ENCODE measurements around the gene LIPM.

The LIPM gene

GRCh38 chr10:88854684-88855083 lies 52.2 kb downstream of the LIPM start:
- no peak overlapping the region for H3K18ac ChIP-seq (ENCODE audit: low read length)
- H3K27ac ChIP-seq (replicated peaks; ENCODE audit: low read length): no peak overlapping the region
- no peak overlapping the region for H2AK5ac ChIP-seq (ENCODE audit: low read depth, low read length)
- H2BK15ac ChIP-seq (ENCODE audit: low read length): no peak overlapping the region
- H3K4me2 ChIP-seq (ENCODE audit: insufficient read depth, low read length, poor library complexity, severe bottlenecking): no peak overlapping the region
- no peak overlapping the region for H3K14ac ChIP-seq (ENCODE audit: low read length)
- no peak overlapping the region for H2AFZ ChIP-seq (ENCODE audit: low read length)
- no peaks in the 10 kb centered on the region for H3K79me1 ChIP-seq (ENCODE audit: low read depth, low read length)
- H3K27me3 ChIP-seq (ENCODE audit: control insufficient read depth in 3 of 3, insufficient read depth in 3 of 3, low read depth in 1 of 3, low read length in 3 of 3): no peaks in the 10 kb centered on the region
- H2BK120ac ChIP-seq (ENCODE audit: low read depth, low read length): no peak overlapping the region
- H3K9me3 ChIP-seq (replicated peaks in 1 of 2; ENCODE audit: control insufficient read depth in 2 of 2, insufficient read depth in 1 of 2, low read depth in 1 of 2, low read length in 2 of 2): no peaks in the 10 kb centered on the region
- no peak overlapping the region for H3K9ac ChIP-seq (ENCODE audit: low read depth, low read length, poor library complexity)
- no peak overlapping the region for H3K23ac ChIP-seq (ENCODE audit: low read depth, low read length, poor library complexity)
- H3K36me3 ChIP-seq (replicated peaks in 1 of 2; ENCODE audit: control insufficient read depth in 2 of 2, insufficient read depth in 2 of 2, low read length in 2 of 2): no peaks in the 10 kb centered on the region
- no CpG with 5 or more reads among the region's 3 CpGs for WGBS, 2 donors (ENCODE audit: extremely low coverage in 2 of 2, insufficient read length in 2 of 2, insufficient replicate concordance in 1 of 2)
- no peak for DNase-seq (ENCODE audit: low spot score)
- no peak overlapping the region for H4K91ac ChIP-seq (ENCODE audit: low read depth, low read length, poor library complexity)
- H2BK5ac ChIP-seq (ENCODE audit: low read length): no peak overlapping the region
- no peak overlapping the region for H3K4me3 ChIP-seq (ENCODE audit: low read length in 2 of 2)
- no peak overlapping the region for H3K4ac ChIP-seq (ENCODE audit: low read length)
- no peak overlapping the region for H4K8ac ChIP-seq (ENCODE audit: low read depth, low read length)
- H3K4me1 ChIP-seq (ENCODE audit: control insufficient read depth in 2 of 2, insufficient read depth in 1 of 2, low read depth in 1 of 2, low read length in 2 of 2): no peaks in the 10 kb centered on the region
- H2BK12ac ChIP-seq (ENCODE audit: low read length): no peak overlapping the region

- Histone ChIP-seq H3K9ac (ENCODE audit: low read depth, low read length, poor library complexity) (no peak overlapping the region), H2BK5ac (ENCODE audit: low read length) (no peak overlapping the region), H3K23ac (ENCODE audit: low read depth, low read length, poor library complexity) (no peak overlapping the region), H3K27ac (replicated peaks; ENCODE audit: low read length) (no peak overlapping the region), H3K27me3 (ENCODE audit: control insufficient read depth in 3 of 3, insufficient read depth in 3 of 3, low read depth in 1 of 3, low read length in 3 of 3) (no peaks in the 10 kb centered on the region), H3K9me3 (replicated peaks in 1 of 2; ENCODE audit: control insufficient read depth in 2 of 2, insufficient read depth in 1 of 2, low read depth in 1 of 2, low read length in 2 of 2) (no peaks in the 10 kb centered on the region), H2BK120ac (ENCODE audit: low read depth, low read length) (no peak overlapping the region), H3K4me2 (ENCODE audit: insufficient read depth, low read length, poor library complexity, severe bottlenecking) (no peak overlapping the region), H3K36me3 (replicated peaks in 1 of 2; ENCODE audit: control insufficient read depth in 2 of 2, insufficient read depth in 2 of 2, low read length in 2 of 2) (no peaks in the 10 kb centered on the region), H4K91ac (ENCODE audit: low read depth, low read length, poor library complexity) (no peak overlapping the region), H3K4me1 (ENCODE audit: control insufficient read depth in 2 of 2, insufficient read depth in 1 of 2, low read depth in 1 of 2, low read length in 2 of 2) (no peaks in the 10 kb centered on the region), H3K14ac (ENCODE audit: low read length) (no peak overlapping the region), H2BK15ac (ENCODE audit: low read length) (no peak overlapping the region), H4K8ac (ENCODE audit: low read depth, low read length) (no peak overlapping the region), H2AK5ac (ENCODE audit: low read depth, low read length) (no peak overlapping the region), H2AFZ (ENCODE audit: low read length) (no peak overlapping the region), H3K4ac (ENCODE audit: low read length) (no peak overlapping the region), H3K18ac (ENCODE audit: low read length) (no peak overlapping the region), H3K79me1 (ENCODE audit: low read depth, low read length) (no peaks in the 10 kb centered on the region), H2BK12ac (ENCODE audit: low read length) (no peak overlapping the region), H3K4me3 (ENCODE audit: low read length in 2 of 2) (no peak overlapping the region)
- no peak for DNase-seq (ENCODE audit: low spot score)
Measured at GRCh38 chr10:88857831-88858230, 55.3 kb downstream of the LIPM start.

- no peaks in the 10 kb centered on the region for H3K4me1 ChIP-seq (ENCODE audit: control insufficient read depth in 2 of 2, insufficient read depth in 1 of 2, low read depth in 1 of 2, low read length in 2 of 2)
- no peak overlapping the region for H3K14ac ChIP-seq (ENCODE audit: low read length)
- H3K23ac ChIP-seq (ENCODE audit: low read depth, low read length, poor library complexity): no peak overlapping the region
- WGBS, 2 donors (ENCODE audit: extremely low coverage in 2 of 2, insufficient read length in 2 of 2, insufficient replicate concordance in 1 of 2): no CpG with 5 or more reads among the region's 2 CpGs
- no peaks in the 10 kb centered on the region for H3K36me3 ChIP-seq (replicated peaks in 1 of 2; ENCODE audit: control insufficient read depth in 2 of 2, insufficient read depth in 2 of 2, low read length in 2 of 2)
- H4K91ac ChIP-seq (ENCODE audit: low read depth, low read length, poor library complexity): no peak overlapping the region
- H3K27me3 ChIP-seq (ENCODE audit: control insufficient read depth in 3 of 3, insufficient read depth in 3 of 3, low read depth in 1 of 3, low read length in 3 of 3): no peaks in the 10 kb centered on the region
- no peak overlapping the region for H2BK15ac ChIP-seq (ENCODE audit: low read length)
- H2BK120ac ChIP-seq (ENCODE audit: low read depth, low read length): no peak overlapping the region
- no peak overlapping the region for H2BK12ac ChIP-seq (ENCODE audit: low read length)
- H3K27ac ChIP-seq (replicated peaks; ENCODE audit: low read length): no peak overlapping the region
- no peak overlapping the region for H2AK5ac ChIP-seq (ENCODE audit: low read depth, low read length)
- no peak overlapping the region for H2AFZ ChIP-seq (ENCODE audit: low read length)
- H3K9ac ChIP-seq (ENCODE audit: low read depth, low read length, poor library complexity): no peak overlapping the region
- H3K18ac ChIP-seq (ENCODE audit: low read length): no peak overlapping the region
- H3K79me1 ChIP-seq (ENCODE audit: low read depth, low read length): no peaks in the 10 kb centered on the region
- no peak overlapping the region for H3K4me2 ChIP-seq (ENCODE audit: insufficient read depth, low read length, poor library complexity, severe bottlenecking)
- H4K8ac ChIP-seq (ENCODE audit: low read depth, low read length): no peak overlapping the region
- H3K4me3 ChIP-seq (ENCODE audit: low read length in 2 of 2): no peak overlapping the region
- H3K9me3 ChIP-seq (replicated peaks in 1 of 2; ENCODE audit: control insufficient read depth in 2 of 2, insufficient read depth in 1 of 2, low read depth in 1 of 2, low read length in 2 of 2): no peaks in the 10 kb centered on the region
- DNase-seq (ENCODE audit: low spot score): no peak
- H2BK5ac ChIP-seq (ENCODE audit: low read length): no peak overlapping the region
- no peak overlapping the region for H3K4ac ChIP-seq (ENCODE audit: low read length)
Measured at GRCh38 chr10:88858491-88858890, 56.0 kb downstream of the LIPM start.

GRCh38 chr10:88861036-88861435 lies 58.5 kb downstream of the LIPM start:
- Histone ChIP-seq H3K23ac (ENCODE audit: low read depth, low read length, poor library complexity) (no peak overlapping the region), H4K91ac (ENCODE audit: low read depth, low read length, poor library complexity) (no peak overlapping the region), H2BK15ac (ENCODE audit: low read length) (no peak overlapping the region), H3K27me3 (ENCODE audit: control insufficient read depth in 3 of 3, insufficient read depth in 3 of 3, low read depth in 1 of 3, low read length in 3 of 3) (peaks cover 0 to 5% (median 0%) of the 10 kb centered on the region in 3 experiments), H2BK120ac (ENCODE audit: low read depth, low read length) (no peak overlapping the region), H2AK5ac (ENCODE audit: low read depth, low read length) (no peak overlapping the region), H3K4me1 (ENCODE audit: control insufficient read depth in 2 of 2, insufficient read depth in 1 of 2, low read depth in 1 of 2, low read length in 2 of 2) (no peaks in the 10 kb centered on the region), H3K14ac (ENCODE audit: low read length) (no peak overlapping the region), H3K36me3 (replicated peaks in 1 of 2; ENCODE audit: control insufficient read depth in 2 of 2, insufficient read depth in 2 of 2, low read length in 2 of 2) (no peaks in the 10 kb centered on the region), H2BK12ac (ENCODE audit: low read length) (no peak overlapping the region), H3K4ac (ENCODE audit: low read length) (no peak overlapping the region), H3K9me3 (replicated peaks in 1 of 2; ENCODE audit: control insufficient read depth in 2 of 2, insufficient read depth in 1 of 2, low read depth in 1 of 2, low read length in 2 of 2) (no peaks in the 10 kb centered on the region), H3K79me1 (ENCODE audit: low read depth, low read length) (no peaks in the 10 kb centered on the region), H3K4me3 (ENCODE audit: low read length in 2 of 2) (no peak overlapping the region), H3K9ac (ENCODE audit: low read depth, low read length, poor library complexity) (no peak overlapping the region), H2BK5ac (ENCODE audit: low read length) (no peak overlapping the region), H3K18ac (ENCODE audit: low read length) (no peak overlapping the region), H4K8ac (ENCODE audit: low read depth, low read length) (no peak overlapping the region), H3K27ac (replicated peaks; ENCODE audit: low read length) (no peak overlapping the region), H2AFZ (ENCODE audit: low read length) (no peak overlapping the region), H3K4me2 (ENCODE audit: insufficient read depth, low read length, poor library complexity, severe bottlenecking) (no peak overlapping the region)
- DNase-seq (ENCODE audit: low spot score): no peak
- WGBS, 2 donors (ENCODE audit: extremely low coverage in 2 of 2, insufficient read length in 2 of 2, insufficient replicate concordance in 1 of 2): no CpG with 5 or more reads among the region's 1 CpG

Data from neuronal stem cell (in vitro differentiated cells).